Measurements from ENCODE around the gene PGM2.

GRCh38 chr4:37873386-37873785 lies 46.9 kb downstream of the PGM2 start:
- TF ChIP-seq EZH2 (IDR thresholded peaks at IDR 0.05; ENCODE audit: borderline replicate concordance, low read depth, low read length, severe bottlenecking) (no peak), CTCF (IDR thresholded peaks at IDR 0.05; ENCODE audit: borderline replicate concordance, extremely low read depth, low read length, poor library complexity, severe bottlenecking) (no peak)
